Gastroesophageal sphincter (tissue), 4 donors: Measurements from ENCODE around the gene AHR. TPM values are rescaled to one million over a fixed set of nuclear protein-coding genes. Genes with fewer than 3 reads are reported as not detected.

ENCODE experiments used
- ATAC-seq: fragments of 150-250 bp; one replicate; pipeline ENCODE4 v1.9.1; 2016; ENCODE audit warnings: mild to moderate bottlenecking, moderate library complexity
- H3K27ac ChIP-seq, 4 donors: fragments of 200-600 bp; sonication (generic) in 3 of 4; 1 replicate in 3 of 4; 2 replicates in 1 of 4; pipeline ENCODE4 v1.5.1; 2016 to 2019
- H3K27me3 ChIP-seq: fragments of 200-600 bp; sonication (generic); one replicate; pipeline ENCODE4 v1.5.1; 2019
- H3K36me3 ChIP-seq, 2 donors: fragments of 200-600 bp; sonication (generic); one replicate each; pipeline ENCODE4 v1.5.1; 2019; ENCODE audit warnings: control low read depth in 1 of 2
- H3K4me1 ChIP-seq, 3 donors: fragments of 200-600 bp; sonication (generic); 1 replicate in 2 of 3; 2 replicates in 1 of 3; pipeline ENCODE4 v1.5.1; 2016 to 2019; ENCODE audit warnings: control low read depth in 2 of 3
- H3K4me3 ChIP-seq, 2 donors: fragments of 200-600 bp; sonication (generic); one replicate each; pipeline ENCODE4 v1.5.1; 2019; ENCODE audit warnings: mild to moderate bottlenecking in 1 of 2, moderate library complexity in 1 of 2
- H3K9me3 ChIP-seq, 3 donors: fragments of 200-600 bp; sonication (generic); one replicate each; pipeline ENCODE4 v1.5.1; 2017 to 2019; ENCODE audit warnings: control low read depth in 2 of 3
- CTCF ChIP-seq, 4 experiments: fragments of 200-600 bp in 2 of 4; fragments of 450-650 bp in 2 of 4; sonication (generic) in 1 of 4; IDR thresholded peaks; one replicate each; pipeline ENCODE4 v1.5.1; 2017 to 2019; ENCODE audit warnings: antibody characterized with exemption in 4 of 4, mild to moderate bottlenecking in 2 of 4, moderate library complexity in 2 of 4
- EP300 ChIP-seq: sonication (generic); formaldehyde crosslinking; IDR thresholded peaks from one replicate; pipeline ENCODE4 v1.6.1; 2017; ENCODE audit warnings: antibody characterized with exemption, mild to moderate bottlenecking
- POLR2A ChIP-seq, 2 donors: fragments of 450-650 bp; IDR thresholded peaks; one replicate each; pipeline ENCODE4 v1.6.1; 2017; ENCODE audit warnings: antibody characterized with exemption in 2 of 2, mild to moderate bottlenecking in 2 of 2, moderate library complexity in 1 of 2
- POLR2AphosphoS5 ChIP-seq: sonication (generic); formaldehyde crosslinking; IDR thresholded peaks from one replicate; pipeline ENCODE4 v1.6.1; 2017; ENCODE audit warnings: antibody characterized with exemption
- WGBS, 2 donors: methylation state at CpG; one replicate each; pipeline ENCODE4 v1.1.5; 2018; ENCODE audit warnings: low coverage in 1 of 2; 5-methylcytosine and 5-hydroxymethylcytosine counted together
- total RNA-seq, 4 donors: library from RNA; depleted of rRNA; stranded (reverse); fragments of >200 nt; gene quantifications; one replicate each; pipeline ENCODE4 v1.1.0, GENCODE V29; 2016

AHR gene
- total RNA-seq, 4 donors from 2014 or later = 52.1 to 105 (median 83.9) TPM

GRCh38 chr7:17292843-17293242 is 5.6 kb upstream of the AHR start:
- Histone ChIP-seq H3K9me3 (no peaks in the 10 kb centered on the region), H3K27me3 (no peaks in the 10 kb centered on the region)

GRCh38 chr7:17293481-17293880 is 5.0 kb upstream of the AHR start:
- ATAC-seq = no peak
- TF ChIP-seq POLR2AphosphoS5 = no peak
- TF ChIP-seq CTCF (IDR thresholded peaks at IDR 0.05) = no peak
- TF ChIP-seq EP300 = no peak
- TF ChIP-seq POLR2A (IDR thresholded peaks at IDR 0.05) = no peak

More at GRCh38 chr7:17292843-17293242, 5.6 kb upstream of the AHR start:
- Histone ChIP-seq H3K4me3 (no peak overlapping the region), H3K4me1 (peaks cover 0 to 20% (median 4%) of the 10 kb centered on the region in 3 donors), H3K36me3 (no peaks in the 10 kb centered on the region), H3K27ac (no peak overlapping the region)
- ATAC-seq = no peak
- no peak for TF ChIP-seq POLR2A (IDR thresholded peaks at IDR 0.05)
- no peak for TF ChIP-seq POLR2AphosphoS5
- no peak for TF ChIP-seq CTCF (IDR thresholded peaks at IDR 0.05)
- no peak for TF ChIP-seq EP300
- WGBS, 2 donors = 68 to 78% methylated on average over 4 of the region's 4 CpGs

GRCh38 chr7:17297243-17297642 is 1.2 kb upstream of the AHR start:
- H3K4me3 ChIP-seq = no peak overlapping the region
- no peak for ATAC-seq
- WGBS, 2 donors = 53 to 67% methylated on average over 2 of the region's 2 CpGs
- no peaks in the 10 kb centered on the region for H3K36me3 ChIP-seq
- H3K4me1 ChIP-seq = peaks cover 0 to 13% (median 0%) of the 10 kb centered on the region in 3 donors
- H3K27ac ChIP-seq = peak overlapping the region; percentile 73 to 96 (median 93)
- TF ChIP-seq CTCF (IDR thresholded peaks at IDR 0.05) (no peak), POLR2AphosphoS5 (no peak)
- H3K27me3 ChIP-seq = no peaks in the 10 kb centered on the region
- H3K9me3 ChIP-seq = no peaks in the 10 kb centered on the region

More at GRCh38 chr7:17293481-17293880, 5.0 kb upstream of the AHR start:
- Histone ChIP-seq H3K4me3 (no peak overlapping the region), H3K36me3 (no peaks in the 10 kb centered on the region), H3K4me1 (peaks cover 0 to 14% (median 4%) of the 10 kb centered on the region in 3 donors), H3K9me3 (no peaks in the 10 kb centered on the region), H3K27ac (no peak overlapping the region), H3K27me3 (no peaks in the 10 kb centered on the region)
- 54 to 82% methylated on average over 2 of the region's 2 CpGs for WGBS, 2 donors

GRCh38 chr7:17298840-17299482 is 509 bp downstream of the AHR start:
- Histone ChIP-seq H3K4me1 (peaks cover 0 to 23% (median 0%) of the 10 kb centered on the region in 3 donors), H3K27ac (peak overlapping the region; percentile 70 to 96 (median 93)), H3K4me3 (peak overlapping the region; percentile 65 to 88), H3K9me3 (no peaks in the 10 kb centered on the region), H3K36me3 (no peaks in the 10 kb centered on the region), H3K27me3 (no peaks in the 10 kb centered on the region)
- peak; percentile 43 for ATAC-seq
- TF ChIP-seq EP300 (no peak), POLR2AphosphoS5 (peak; percentile 44)
- WGBS, 2 donors = 2% methylated on average over 5 of the region's 81 CpGs; no CpG with 5 or more reads in 1 of the 2 donors

GRCh38 chr7:17299483-17299991 is 1.1 kb downstream of the AHR start:
- Histone ChIP-seq H3K9me3 (no peaks in the 10 kb centered on the region), H3K4me1 (peaks cover 0 to 28% (median 0%) of the 10 kb centered on the region in 3 donors), H3K27me3 (no peaks in the 10 kb centered on the region), H3K27ac (peak overlapping the region; percentile 70 to 96 (median 93)), H3K36me3 (no peaks in the 10 kb centered on the region), H3K4me3 (peak overlapping the region; percentile 65 to 88)
- WGBS, 2 donors = 20 to 21% methylated on average over 11 to 13 of the region's 13 CpGs
- TF ChIP-seq EP300 = no peak
- TF ChIP-seq CTCF (IDR thresholded peaks at IDR 0.05) = no peak
- no peak for TF ChIP-seq POLR2A (IDR thresholded peaks at IDR 0.05)
- TF ChIP-seq POLR2AphosphoS5 = no peak
- ATAC-seq = no peak
